Heart left ventricle (tissue), 13 donors: Measurements from ENCODE around the gene ACSL6.

Experiments used
- POLR2A ChIP-seq, 2 donors: fragments of 450-650 bp; IDR thresholded peaks; one replicate each; pipeline ENCODE4 v1.6.1; 2017; ENCODE audit warnings: antibody characterized with exemption in 2 of 2, mild to moderate bottlenecking in 2 of 2, moderate library complexity in 2 of 2
- TF ChIP-seq, protein P1 (sequence below), 12 donors: fragments of 200-600 bp; sonication (generic) in 4 of 12; IDR thresholded peaks; one replicate each; pipeline versions ENCODE4 v1.5.0 to v1.8.0; 2018 to 2022; ENCODE audit warnings: antibody characterized with exemption in 12 of 12, mild to moderate bottlenecking in 5 of 12
- donor health status: ischemic (EF 13 %, LVEDD 7.1; RV severe dilation, severe dysfunction).
- donor health status: DM: no; HTN: yes; CAD: no.
- donor health status: DM: no; HTN: no; CAD: no.
- donor health status: ischemic (EF 25% LVEDD 6.9; RV normal size, moderate dysfunction).
- donor health status: ischemic (EF 25% LVEDD 5.7; RV mildly dilated, moderate dysfunction).
- donor health status: ischemic (EF 35%, LVEDD 5.7; RV mildly dilated, moderate dysfunction).
- donor health status: nonischemic (EF 11% LVEDD 7.7; RV severe dilation, severe dysfunction).
- donor health status: DM: yes; HTN: yes; CAD: no.
- donor health status: PGD.
- donor health status: ischemic (EF 29% LVEDD 5.4; RV normal size, mild dysfunction).
- donor health status: nonischemic (EF 23%, LVEDD 6.1; RV moderate dilation, normal function).

DNA sequence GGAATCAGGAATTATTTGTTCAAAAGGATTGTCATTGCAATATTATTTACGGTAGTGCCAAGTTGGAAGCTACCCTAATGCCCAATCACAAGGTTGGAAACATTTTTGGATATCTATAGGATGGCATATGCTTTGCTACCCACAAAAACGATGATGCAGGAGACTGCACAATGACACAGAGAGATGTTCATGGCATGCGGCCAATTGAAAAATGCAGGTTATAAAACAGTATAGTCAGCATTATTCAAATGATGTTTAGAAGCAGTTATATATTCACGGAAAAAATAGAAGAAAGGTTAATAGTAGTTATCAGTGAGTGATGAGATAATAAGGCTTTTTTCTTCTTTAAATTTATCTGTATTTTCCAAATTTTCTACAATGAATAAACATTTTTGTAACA, 5.9 kb upstream of the ACSL6 start:
- TF ChIP-seq, protein P1, sequence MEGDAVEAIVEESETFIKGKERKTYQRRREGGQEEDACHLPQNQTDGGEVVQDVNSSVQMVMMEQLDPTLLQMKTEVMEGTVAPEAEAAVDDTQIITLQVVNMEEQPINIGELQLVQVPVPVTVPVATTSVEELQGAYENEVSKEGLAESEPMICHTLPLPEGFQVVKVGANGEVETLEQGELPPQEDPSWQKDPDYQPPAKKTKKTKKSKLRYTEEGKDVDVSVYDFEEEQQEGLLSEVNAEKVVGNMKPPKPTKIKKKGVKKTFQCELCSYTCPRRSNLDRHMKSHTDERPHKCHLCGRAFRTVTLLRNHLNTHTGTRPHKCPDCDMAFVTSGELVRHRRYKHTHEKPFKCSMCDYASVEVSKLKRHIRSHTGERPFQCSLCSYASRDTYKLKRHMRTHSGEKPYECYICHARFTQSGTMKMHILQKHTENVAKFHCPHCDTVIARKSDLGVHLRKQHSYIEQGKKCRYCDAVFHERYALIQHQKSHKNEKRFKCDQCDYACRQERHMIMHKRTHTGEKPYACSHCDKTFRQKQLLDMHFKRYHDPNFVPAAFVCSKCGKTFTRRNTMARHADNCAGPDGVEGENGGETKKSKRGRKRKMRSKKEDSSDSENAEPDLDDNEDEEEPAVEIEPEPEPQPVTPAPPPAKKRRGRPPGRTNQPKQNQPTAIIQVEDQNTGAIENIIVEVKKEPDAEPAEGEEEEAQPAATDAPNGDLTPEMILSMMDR (IDR thresholded peaks at IDR 0.05), result no peak
- no peak for TF ChIP-seq POLR2A (IDR thresholded peaks at IDR 0.05)
